GM19468 (cell line): Measurements from ENCODE around the gene SMAP1.
"Not testable (repeated sequence)": the region's sequence is repeated elsewhere in the genome, so short reads cannot be mapped to it uniquely, and the experiment has no call there.

Source experiments
- ATAC-seq: cut with Tn5 transposase; IDR thresholded peaks from one replicate; pipeline ENCODE4 v1.9.1; 2021; ENCODE audit warnings: mild to moderate bottlenecking, moderate library complexity, moderate number of reproducible peaks; ENCODE audit not compliant: unreplicated experiment; ENCODE audit errors: extremely low read depth

The SMAP1 gene

GRCh38 chr6:70735513-70735912 lies 67.8 kb downstream of the SMAP1 start:
- ATAC-seq = no peak

DNA sequence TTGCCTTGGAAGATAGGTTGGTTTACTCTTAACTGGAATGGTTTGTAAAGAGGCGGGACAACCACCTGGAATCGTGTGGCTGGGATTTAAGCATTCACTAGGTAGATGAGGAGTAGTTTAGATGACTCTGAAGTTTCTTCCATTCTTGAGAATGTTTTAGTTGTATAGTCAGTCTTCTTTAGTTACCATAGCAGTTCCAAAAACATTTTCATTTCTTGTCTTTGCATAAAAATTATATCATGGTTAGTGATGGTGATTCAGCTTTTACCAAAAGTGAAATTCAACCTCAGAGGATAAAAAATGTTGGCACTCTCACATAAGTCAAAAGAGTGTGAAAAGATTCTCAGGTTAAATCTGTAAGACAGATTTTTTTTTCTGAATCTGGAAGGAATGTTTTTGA lies 70.3 kb downstream of the SMAP1 start:
- no peak for ATAC-seq

- ATAC-seq = no peak
These were observed 71.9 kb downstream of the SMAP1 start for GRCh38 chr6:70739534-70739933.

DNA sequence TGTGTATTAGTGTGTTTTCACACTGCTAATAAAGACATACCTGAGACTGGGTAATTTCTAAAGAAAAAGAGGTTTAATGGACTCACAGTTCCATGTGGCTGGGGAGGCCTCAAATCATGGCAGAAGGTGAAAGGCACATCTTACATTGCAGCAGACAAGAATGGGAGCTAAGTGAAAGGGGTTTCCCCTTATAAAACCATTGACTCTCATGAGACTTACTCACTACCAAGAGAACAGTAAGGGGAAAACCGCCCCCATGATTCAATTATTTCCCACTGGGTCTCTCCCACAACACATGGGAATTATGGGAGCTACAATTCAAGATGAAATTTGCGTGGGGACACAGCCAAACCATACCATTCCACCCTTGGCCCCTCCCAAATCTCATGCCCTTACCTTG lies 73.1 kb downstream of the SMAP1 start:
- not testable (repeated sequence) for ATAC-seq

DNA sequence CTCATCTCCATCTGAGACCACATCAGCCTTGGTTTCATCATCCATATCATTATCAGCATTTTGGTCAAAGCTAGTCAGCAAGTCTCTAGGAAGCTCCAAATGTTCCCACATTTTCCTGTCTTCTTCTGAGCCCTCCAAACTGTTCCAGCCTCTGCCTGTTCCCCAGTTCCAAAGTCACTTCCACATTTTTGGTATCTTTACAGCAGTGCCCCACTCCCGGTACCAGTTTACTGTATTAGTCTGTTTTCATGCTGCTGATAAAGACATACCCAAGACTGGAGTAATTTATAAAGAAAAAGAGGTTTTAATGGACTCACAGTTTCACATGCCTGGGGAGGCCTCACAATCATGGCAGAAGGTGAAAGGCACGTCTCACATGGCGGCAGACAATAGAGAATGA lies 74.8 kb downstream of the SMAP1 start:
- not testable (repeated sequence) for ATAC-seq

DNA sequence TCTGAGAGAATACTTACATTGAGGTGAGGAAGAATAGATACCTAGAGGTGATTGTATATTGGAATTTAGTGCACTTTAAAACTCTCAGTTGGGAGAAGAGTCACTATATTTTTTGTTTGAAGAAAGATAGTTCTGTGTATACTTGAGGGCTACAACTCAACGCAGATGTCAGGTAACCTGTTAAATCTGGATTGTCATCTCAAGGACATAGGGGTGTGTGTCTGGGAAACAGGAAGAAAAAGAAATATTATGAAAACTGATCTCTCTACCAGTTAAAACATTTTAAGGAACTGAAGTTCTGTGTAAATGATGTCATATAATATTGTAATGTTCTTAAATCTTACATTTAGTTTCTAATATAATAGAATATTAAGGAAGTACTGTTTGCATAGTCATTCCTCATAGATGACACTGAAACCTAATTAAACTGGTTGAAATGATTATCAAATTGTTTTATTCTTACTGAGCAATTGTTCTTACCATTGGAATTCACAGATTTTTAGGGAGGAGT lies 86.2 kb downstream of the SMAP1 start:
- ATAC-seq = no peak

DNA sequence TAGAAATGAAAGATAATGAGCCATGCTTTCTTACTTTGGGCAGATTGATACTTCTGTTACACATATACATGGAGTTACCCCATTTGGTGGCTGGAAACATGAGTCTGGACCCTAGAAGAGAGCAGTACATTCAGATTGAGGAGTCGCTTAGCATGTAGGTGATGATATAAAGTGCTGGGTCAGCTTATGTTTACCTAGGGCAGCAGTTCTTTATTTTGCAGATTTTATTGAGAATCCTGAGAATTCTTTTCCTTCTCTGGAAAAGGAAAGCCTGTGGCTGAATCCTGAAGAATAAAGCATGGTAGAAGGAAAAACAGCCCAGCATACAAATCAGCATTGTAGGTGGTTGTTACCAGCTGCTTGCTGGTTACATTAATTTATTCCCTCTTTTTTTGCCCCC lies 91.2 kb downstream of the SMAP1 start:
- ATAC-seq = no peak

DNA sequence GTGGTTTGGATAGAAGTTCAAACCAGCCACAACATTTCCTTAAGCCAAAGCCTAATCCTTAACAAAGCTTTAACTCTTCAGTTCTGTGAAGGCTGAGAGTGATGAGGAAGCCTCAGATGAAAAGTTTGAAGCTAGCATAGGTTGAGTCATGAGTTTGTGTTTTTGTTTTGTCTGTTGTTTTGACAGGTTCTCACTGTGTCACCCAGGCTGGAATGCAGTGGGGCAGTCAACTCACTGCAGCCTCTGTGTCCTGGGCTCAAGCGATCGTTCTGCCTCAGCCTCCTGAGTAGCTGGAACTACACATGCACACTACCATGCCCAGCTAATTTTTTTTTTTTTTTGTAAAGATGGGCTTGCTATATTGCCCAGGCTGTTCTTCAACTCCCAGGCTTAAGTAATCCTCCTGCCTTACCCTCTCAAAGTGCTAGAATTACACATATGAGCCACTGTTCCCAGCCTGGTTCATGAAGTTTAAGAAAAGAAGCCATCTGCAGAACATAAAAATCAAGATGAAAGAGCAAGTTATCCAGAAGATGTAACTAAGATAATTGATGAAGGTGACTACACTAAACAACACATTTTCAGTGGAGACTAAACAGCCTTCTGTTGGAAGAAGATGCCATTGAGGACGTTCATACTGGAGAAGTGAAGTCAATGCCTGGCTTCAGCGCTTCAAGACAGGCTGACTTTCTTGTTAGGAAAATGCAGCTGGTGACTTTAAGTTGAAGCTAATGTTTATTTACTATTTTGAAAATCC lies 96.2 kb downstream of the SMAP1 start:
- no peak for ATAC-seq

- ATAC-seq = no peak
These were observed 97.0 kb downstream of the SMAP1 start for GRCh38 chr6:70764706-70765105.

DNA sequence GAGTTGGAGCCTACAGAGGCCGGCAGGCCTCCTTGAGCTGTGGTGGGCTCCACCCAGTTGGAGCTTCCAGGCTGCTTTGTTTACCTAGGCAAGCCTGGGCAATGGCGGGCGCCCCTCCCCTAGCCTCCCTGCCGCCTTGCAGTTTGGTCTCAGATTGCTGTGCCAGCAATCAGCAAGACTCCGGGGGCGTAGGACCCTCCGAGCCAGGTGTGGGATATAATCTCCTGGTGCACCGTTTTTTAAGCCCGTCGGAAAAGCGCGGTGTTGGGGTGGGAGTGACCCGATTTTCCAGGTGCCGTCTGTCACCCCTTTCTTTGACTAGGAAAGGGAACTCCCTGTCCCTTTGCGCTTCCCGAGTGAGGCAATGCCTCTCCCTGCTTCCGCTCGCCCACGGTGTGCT lies 103.7 kb downstream of the SMAP1 start:
- ATAC-seq = not testable (repeated sequence)

- ATAC-seq = no peak
These were observed 112.3 kb downstream of the SMAP1 start for GRCh38 chr6:70779934-70780333.

DNA sequence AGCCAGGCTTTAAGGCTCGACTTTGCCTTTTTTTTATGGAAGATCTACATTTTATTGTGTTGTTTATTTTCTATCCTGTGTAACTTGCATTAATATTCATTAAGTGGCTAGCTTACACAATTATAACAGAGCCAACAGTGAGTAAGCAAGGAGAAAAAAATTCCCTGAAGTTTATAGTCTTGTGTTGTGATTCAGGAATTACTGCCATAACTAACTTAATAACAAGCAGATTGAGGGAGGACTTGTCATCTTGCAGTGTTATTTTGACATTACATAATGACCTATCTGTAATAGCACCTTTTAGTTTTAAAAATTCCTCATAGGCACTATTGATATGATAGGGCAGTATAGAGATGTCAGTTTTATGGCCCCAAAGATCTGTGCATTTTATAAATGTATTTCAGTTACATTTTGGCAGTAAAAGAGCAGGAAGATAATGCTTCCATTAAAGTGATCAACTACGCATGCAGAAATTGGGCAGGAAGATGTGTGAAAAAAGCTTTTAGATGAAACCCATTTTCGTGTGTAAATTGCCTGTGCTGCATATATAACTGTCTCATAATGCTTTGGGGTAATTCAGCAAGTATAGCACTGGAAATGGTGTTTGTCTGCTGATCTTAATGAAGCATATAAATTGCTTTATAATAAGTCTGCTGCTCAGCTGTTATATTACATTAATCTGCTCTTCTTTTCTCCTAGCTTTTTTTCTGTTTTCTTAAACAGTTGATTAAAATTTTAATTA lies 123.0 kb downstream of the SMAP1 start:
- ATAC-seq = no peak

DNA sequence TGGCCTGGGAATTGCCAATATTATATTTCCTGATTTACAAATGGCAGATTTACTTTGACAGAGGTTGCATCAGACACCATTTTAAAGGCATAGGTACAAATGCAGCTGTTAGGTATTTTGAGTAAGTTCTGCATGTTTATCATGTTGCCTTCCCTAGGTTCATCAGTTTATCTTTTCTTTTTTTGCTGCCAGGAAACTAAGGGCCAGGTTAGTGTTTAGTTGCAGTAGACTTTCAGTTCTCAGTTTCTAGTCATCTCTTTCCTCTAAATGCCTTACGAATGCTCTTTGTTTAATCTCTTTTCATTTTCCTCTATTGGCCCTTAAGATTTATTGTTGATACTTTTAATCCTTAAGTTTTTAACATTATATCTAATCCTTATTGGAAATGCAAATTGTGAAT lies 129.9 kb downstream of the SMAP1 start:
- peak; percentile 84 for ATAC-seq

DNA sequence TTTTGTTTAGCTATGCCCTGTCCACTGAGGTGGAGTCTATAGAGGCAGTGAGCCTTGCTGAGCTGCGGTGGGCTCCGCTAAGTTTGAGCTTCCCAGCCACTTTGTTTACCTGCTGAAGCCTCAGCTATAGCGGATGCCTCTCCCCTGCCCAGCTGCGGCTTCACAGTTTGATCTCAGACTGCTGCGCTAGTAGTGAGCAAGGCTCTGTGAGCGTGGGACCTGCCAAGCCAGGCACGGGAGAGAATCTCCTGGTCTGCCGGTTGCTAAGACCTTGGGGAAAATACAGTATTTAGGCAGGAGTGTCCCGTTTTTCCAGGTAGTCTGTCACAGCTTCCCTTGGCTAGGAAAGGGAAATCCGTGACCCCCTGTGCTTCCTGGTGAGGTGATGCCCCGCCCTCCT lies 138.4 kb downstream of the SMAP1 start:
- ATAC-seq = no peak

DNA sequence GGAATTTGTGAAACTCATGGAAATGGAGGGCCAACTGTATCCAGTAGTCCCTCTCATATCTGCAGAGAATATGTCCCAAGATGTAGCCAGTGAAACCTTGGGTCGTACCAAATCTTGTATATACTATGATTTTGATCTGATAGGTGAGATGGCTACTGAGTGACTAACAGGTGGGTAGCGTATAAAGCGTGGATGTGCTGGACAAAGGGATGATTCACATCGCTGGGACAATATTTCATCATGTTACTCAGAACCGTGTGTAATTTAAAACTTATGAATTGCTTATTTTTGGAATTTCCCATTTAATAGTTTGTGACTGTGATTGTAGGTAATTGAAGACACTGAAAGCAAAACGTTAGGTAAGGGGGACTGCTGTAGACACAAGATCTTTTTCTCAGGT lies 144.1 kb downstream of the SMAP1 start:
- ATAC-seq = no peak

- no peak for ATAC-seq
These were observed 146.2 kb downstream of the SMAP1 start for GRCh38 chr6:70813885-70814284.

DNA sequence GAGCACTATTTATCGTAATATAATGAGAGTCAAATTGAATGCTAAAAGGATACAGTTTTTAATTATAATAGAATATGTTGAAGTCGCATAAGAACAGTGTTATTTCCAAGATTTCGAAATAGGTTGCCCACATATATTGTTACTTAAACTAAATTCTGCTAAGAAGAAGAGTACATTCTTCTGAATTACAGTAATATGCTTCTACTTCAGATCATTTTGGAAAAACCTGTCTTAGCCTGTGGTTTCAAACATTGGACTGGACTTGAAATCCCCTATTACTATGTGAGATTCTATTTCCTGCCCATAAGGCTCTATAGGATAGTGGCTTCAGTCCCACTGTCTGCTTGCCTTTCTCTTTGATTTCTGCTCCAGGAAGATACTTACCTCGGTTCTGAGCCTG lies 152.0 kb downstream of the SMAP1 start:
- ATAC-seq = no peak

- no peak for ATAC-seq
These were observed 153.1 kb downstream of the SMAP1 start for GRCh38 chr6:70820778-70821177.

- ATAC-seq = no peak
These were observed 154.1 kb downstream of the SMAP1 start for GRCh38 chr6:70821751-70822150.

DNA sequence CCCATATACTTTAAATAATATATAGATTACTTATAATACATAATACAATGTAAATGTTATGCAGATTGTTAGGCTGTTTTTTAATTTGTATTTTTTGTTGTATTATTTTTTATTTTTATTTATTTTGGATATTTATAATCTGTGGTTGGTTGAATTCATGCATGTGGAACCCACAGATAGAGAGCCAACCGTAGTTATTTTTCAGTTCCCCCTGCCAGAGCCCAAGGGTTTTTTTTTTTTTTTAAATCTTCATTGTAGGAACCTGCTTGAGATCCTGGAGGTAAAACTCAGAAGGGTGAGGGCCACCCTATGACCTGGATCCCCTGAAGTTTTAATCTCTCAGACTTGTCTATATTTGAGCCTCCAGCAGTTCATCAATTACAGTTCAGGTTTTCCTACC lies 156.0 kb downstream of the SMAP1 start:
- no peak for ATAC-seq

DNA sequence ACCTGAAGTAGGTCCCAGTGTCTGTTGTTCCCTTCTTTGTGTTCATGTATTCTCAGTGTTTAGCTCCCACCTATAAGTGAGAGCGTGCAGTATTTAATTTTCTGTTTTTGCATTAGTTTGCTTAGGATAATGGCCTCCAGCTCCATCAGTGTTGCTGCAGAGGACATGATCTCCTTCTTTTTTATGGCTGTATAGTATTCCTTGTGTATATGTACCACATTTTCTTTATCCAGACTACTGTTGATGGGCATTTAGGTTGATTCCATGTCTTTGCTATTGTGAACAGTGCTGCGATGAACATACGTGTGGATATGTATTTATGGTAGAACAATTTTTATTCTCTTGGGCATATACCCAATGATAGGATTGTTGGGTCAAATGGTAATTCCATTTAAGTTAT lies 163.7 kb downstream of the SMAP1 start:
- no peak for ATAC-seq

- no peak for ATAC-seq
These were observed 166.8 kb downstream of the SMAP1 start for GRCh38 chr6:70834520-70834919.
